Neural progenitor cell (in vitro differentiated cells): ENCODE measurements around the gene CCL26.

Source experiments
- CTCF ChIP-seq: fragments of 200-600 bp; sonication (generic); IDR thresholded peaks from 2 replicates; pipeline ENCODE4 v1.5.1; 2017; ENCODE audit warnings: antibody characterized with exemption, mild to moderate bottlenecking
- EZH2phosphoT487 ChIP-seq: fragments of 200-600 bp; sonication (generic); IDR thresholded peaks from 2 replicates; pipeline ENCODE4 v1.6.1; 2017; ENCODE audit warnings: antibody characterized with exemption

GRCh38 chr7:75743455-75743859 is 28.6 kb downstream of the CCL26 start:
- TF ChIP-seq CTCF = no peak
- no peak for TF ChIP-seq EZH2phosphoT487
